IPS-20b (cell line): ENCODE measurements around the gene GALNT16.
"Not testable (repeated sequence)": the region's sequence is repeated elsewhere in the genome, so short reads cannot be mapped to it uniquely, and the experiment has no call there.

Source experiments
- H3K27ac ChIP-seq: one replicate; pipeline ENCODE4 v1.5.1; 2013; ENCODE audit warnings: low read length
- H3K27me3 ChIP-seq: 2 replicates; pipeline ENCODE4 v1.6.1; 2013; ENCODE audit warnings: mild to moderate bottlenecking, low read length, inconsistent platforms; ENCODE audit not compliant: insufficient read depth
- H3K36me3 ChIP-seq: 2 replicates; pipeline ENCODE4 v1.6.1; 2013; ENCODE audit warnings: low read depth, mild to moderate bottlenecking, inconsistent platforms, low read length, moderate library complexity; ENCODE audit not compliant: insufficient read depth
- H3K4me1 ChIP-seq: 2 replicates; pipeline ENCODE4 v1.6.1; 2013; ENCODE audit warnings: mild to moderate bottlenecking, control low read depth, inconsistent platforms, low read length, moderate library complexity; ENCODE audit not compliant: insufficient read depth
- H3K4me3 ChIP-seq: 2 replicates; pipeline ENCODE4 v1.5.1; 2013; ENCODE audit warnings: mild to moderate bottlenecking, low read length, inconsistent platforms
- H3K9ac ChIP-seq: 2 replicates; pipeline ENCODE4 v1.6.1; 2013; ENCODE audit warnings: low read depth, mild to moderate bottlenecking, inconsistent platforms, low read length, moderate library complexity
- H3K9me3 ChIP-seq: 2 replicates; pipeline ENCODE4 v1.6.1; 2013; ENCODE audit warnings: mild to moderate bottlenecking, low read depth, low read length, inconsistent platforms; ENCODE audit not compliant: insufficient read depth

Gene GALNT16

GRCh38 chr14:69288011-69288771, 28.2 kb downstream of the GALNT16 start:
- Histone ChIP-seq H3K9me3 (no peaks in the 10 kb centered on the region), H3K4me3 (no peak overlapping the region), H3K27me3 (no peaks in the 10 kb centered on the region), H3K27ac (no peak overlapping the region), H3K4me1 (no peaks in the 10 kb centered on the region; the same call in 1 of the 2 replicates), H3K36me3 (no peaks in the 10 kb centered on the region), H3K9ac (no peak overlapping the region)

GRCh38 chr14:69288956-69289705, 29.2 kb downstream of the GALNT16 start:
- Histone ChIP-seq H3K9me3 (no peaks in the 10 kb centered on the region), H3K27me3 (no peaks in the 10 kb centered on the region), H3K36me3 (no peaks in the 10 kb centered on the region), H3K27ac (no peak overlapping the region), H3K9ac (no peak overlapping the region), H3K4me3 (no peak overlapping the region), H3K4me1 (no peaks in the 10 kb centered on the region; the same call in 1 of the 2 replicates)

GRCh38 chr14:69289811-69290520, 30.0 kb downstream of the GALNT16 start:
- Histone ChIP-seq H3K9ac (no peak overlapping the region), H3K4me1 (no peaks in the 10 kb centered on the region; the same call in 1 of the 2 replicates), H3K27ac (no peak overlapping the region), H3K27me3 (no peaks in the 10 kb centered on the region), H3K4me3 (no peak overlapping the region), H3K9me3 (no peaks in the 10 kb centered on the region), H3K36me3 (no peaks in the 10 kb centered on the region)

- not testable (repeated sequence) for H3K36me3 ChIP-seq, H3K4me1 ChIP-seq, H3K9ac ChIP-seq, H3K27me3 ChIP-seq, H3K4me3 ChIP-seq, H3K9me3 ChIP-seq, H3K27ac ChIP-seq
These were observed 30.9 kb downstream of the GALNT16 start for GRCh38 chr14:69290881-69291280.

GRCh38 chr14:69291396-69291795, 31.4 kb downstream of the GALNT16 start:
- no peaks in the 10 kb centered on the region; the same call in 1 of the 2 replicates for H3K4me1 ChIP-seq
- no peak overlapping the region for H3K9ac ChIP-seq
- no peaks in the 10 kb centered on the region for H3K9me3 ChIP-seq
- no peaks in the 10 kb centered on the region for H3K36me3 ChIP-seq
- no peak overlapping the region for H3K27ac ChIP-seq
- H3K4me3 ChIP-seq, result no peak overlapping the region
- no peaks in the 10 kb centered on the region for H3K27me3 ChIP-seq

GRCh38 chr14:69291891-69292561, 32.1 kb downstream of the GALNT16 start:
- H3K9me3 ChIP-seq, result no peaks in the 10 kb centered on the region
- H3K4me3 ChIP-seq, result no peak overlapping the region
- no peaks in the 10 kb centered on the region; the same call in 1 of the 2 replicates for H3K4me1 ChIP-seq
- no peaks in the 10 kb centered on the region for H3K27me3 ChIP-seq
- H3K36me3 ChIP-seq, result no peaks in the 10 kb centered on the region
- no peak overlapping the region for H3K9ac ChIP-seq
- H3K27ac ChIP-seq, result no peak overlapping the region

GRCh38 chr14:69298131-69299071, 38.4 kb downstream of the GALNT16 start:
- Histone ChIP-seq H3K4me3 (no peak overlapping the region), H3K9me3 (no peaks in the 10 kb centered on the region), H3K9ac (no peak overlapping the region), H3K27ac (no peak overlapping the region), H3K27me3 (no peaks in the 10 kb centered on the region), H3K36me3 (no peaks in the 10 kb centered on the region), H3K4me1 (no peaks in the 10 kb centered on the region)

GRCh38 chr14:69299286-69300035, 39.5 kb downstream of the GALNT16 start:
- Histone ChIP-seq H3K9ac (no peak overlapping the region), H3K4me3 (no peak overlapping the region), H3K27me3 (no peaks in the 10 kb centered on the region), H3K9me3 (no peaks in the 10 kb centered on the region), H3K36me3 (no peaks in the 10 kb centered on the region), H3K4me1 (no peaks in the 10 kb centered on the region), H3K27ac (no peak overlapping the region)

GRCh38 chr14:69300601-69301221, 40.8 kb downstream of the GALNT16 start:
- Histone ChIP-seq H3K36me3 (no peaks in the 10 kb centered on the region), H3K4me1 (no peaks in the 10 kb centered on the region), H3K4me3 (no peak overlapping the region), H3K9ac (no peak overlapping the region), H3K27me3 (no peaks in the 10 kb centered on the region), H3K9me3 (no peaks in the 10 kb centered on the region), H3K27ac (no peak overlapping the region)

- no peak overlapping the region for H3K4me3 ChIP-seq
- no peaks in the 10 kb centered on the region for H3K36me3 ChIP-seq
- H3K9ac ChIP-seq, result no peak overlapping the region
- H3K27ac ChIP-seq, result no peak overlapping the region
- no peaks in the 10 kb centered on the region for H3K9me3 ChIP-seq
- no peaks in the 10 kb centered on the region for H3K27me3 ChIP-seq
- no peaks in the 10 kb centered on the region for H3K4me1 ChIP-seq
These were observed 43.1 kb downstream of the GALNT16 start for GRCh38 chr14:69303086-69303485.
